Measurements from ENCODE around the gene LRRFIP2.
"Not testable (repeated sequence)": the region's sequence is repeated elsewhere in the genome, so short reads cannot be mapped to it uniquely, and the experiment has no call there.

LRRFIP2 gene

DNA sequence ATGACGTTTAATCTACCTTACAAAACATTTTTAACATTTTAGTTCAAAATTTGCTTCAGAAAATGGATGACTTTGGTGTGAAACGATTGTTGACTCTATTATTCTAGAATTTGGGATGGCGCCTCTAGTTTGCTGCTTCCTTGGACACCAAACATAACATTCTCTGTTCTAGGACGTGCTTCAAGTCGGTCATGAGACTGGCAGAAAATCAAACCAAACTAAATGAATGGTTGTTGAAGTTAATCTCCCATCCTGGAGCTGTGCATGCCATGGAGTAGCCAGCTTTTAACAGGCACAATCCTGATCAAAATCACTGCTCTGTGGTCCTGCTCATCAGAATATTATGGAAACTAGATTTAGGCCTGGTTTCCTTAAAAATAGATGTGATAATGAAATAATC, 9.6 kb upstream of the LRRFIP2 start:
- DNase-seq (ENCODE audit: low read depth in 2 of 2) = no peak

DNA sequence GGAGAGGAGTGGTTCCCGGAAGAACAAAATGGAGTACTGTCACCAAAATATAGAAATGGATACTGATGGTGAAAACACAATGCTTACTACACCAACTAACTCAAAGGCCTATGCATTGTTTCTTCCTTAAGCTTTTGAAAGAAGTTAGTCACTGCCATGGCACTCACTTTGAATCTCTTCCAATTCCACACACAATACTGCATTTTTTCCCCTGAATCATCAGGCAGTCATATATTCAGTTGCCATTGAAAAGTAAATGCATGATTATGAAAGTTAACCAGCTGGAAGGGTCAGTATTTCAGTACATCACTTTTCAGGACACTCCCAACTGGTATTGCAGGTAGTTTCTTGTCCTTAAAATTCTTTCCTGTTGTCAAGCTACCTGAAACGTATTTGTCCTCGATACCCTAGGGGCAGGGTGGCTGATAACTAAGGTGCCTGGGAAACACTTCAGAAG, 9.0 kb upstream of the LRRFIP2 start:
- no peak for DNase-seq (ENCODE audit: low read depth in 2 of 2)

DNA sequence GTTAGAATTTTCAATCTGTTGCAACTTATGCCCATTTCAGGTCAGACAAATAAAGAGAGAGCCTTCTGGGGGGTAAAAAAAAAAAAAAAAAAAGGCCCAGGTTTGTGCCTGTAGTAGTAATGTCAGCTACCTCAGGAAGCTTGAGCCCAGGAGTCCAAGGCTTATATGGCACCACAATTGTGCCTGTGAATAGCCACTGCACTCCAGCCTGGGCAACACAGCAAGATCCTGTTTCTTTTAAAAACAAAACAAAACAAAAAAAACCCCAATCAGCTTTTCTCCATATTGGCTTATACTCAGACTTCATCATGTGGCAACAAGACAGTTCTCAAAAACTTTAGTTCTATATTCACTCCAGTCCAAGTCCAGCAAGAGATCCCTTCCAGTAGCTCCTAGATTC, 8.4 kb upstream of the LRRFIP2 start:
- no peak for DNase-seq (ENCODE audit: low read depth in 2 of 2)

DNA sequence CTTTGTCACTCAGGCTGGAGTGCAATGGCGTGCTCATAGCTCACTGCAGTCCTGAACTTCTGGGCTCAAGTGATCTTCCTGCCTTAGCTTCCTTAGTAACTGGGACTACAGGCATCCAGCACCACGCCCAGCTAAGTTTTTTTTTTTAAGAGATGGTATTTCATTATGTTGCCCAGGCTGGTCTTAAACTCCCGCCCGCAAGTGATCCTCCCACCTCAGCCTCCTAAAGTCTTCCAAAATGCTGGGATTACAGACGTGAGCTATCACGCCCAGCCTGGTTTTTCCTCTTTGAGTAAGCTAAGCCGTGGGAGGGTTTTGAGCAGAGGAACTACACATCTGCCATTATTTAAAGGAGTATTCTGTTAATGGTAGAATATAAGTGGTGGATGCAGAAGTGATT, 7.4 kb upstream of the LRRFIP2 start:
- DNase-seq (ENCODE audit: low read depth in 2 of 2) = no peak

DNA sequence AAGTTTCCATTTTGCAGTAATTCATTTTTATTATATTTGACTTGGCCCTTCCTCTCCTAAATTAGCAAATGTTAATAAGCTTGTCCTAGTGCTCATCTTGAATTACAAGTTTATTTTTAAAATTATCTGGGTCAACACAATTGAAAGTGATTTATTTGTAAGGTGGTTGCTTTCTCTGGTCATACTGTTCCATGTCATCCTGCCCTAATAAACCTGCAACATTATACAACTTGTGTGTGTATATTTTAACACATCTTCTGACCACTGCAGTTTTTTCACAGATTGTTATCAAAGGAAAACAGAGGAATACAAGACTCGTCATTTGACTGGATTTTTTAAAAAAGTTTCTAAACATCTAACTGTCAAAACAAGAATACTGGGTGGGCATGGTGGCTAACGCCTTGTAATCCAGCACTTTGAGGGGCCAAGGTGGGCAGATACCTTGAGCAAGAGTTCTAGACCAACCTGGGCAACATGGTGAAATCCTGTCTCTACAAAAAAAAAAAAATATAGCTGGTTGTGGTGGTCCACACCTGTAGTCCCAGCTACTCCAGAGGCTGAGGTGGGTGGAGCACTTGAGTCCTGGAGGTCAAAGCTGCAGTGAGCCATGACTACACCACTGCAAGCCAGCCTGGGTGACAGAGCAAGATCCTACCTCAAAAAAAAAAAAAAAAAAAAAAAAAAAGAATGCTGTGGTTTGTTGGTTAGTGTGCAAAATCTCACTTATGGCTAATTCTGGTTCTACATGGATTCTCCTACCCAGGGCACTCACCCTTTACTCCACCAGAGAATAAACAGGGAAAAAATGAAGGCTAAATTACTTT, 5.0 kb upstream of the LRRFIP2 start:
- no peak for DNase-seq (ENCODE audit: low read depth in 2 of 2)

DNA sequence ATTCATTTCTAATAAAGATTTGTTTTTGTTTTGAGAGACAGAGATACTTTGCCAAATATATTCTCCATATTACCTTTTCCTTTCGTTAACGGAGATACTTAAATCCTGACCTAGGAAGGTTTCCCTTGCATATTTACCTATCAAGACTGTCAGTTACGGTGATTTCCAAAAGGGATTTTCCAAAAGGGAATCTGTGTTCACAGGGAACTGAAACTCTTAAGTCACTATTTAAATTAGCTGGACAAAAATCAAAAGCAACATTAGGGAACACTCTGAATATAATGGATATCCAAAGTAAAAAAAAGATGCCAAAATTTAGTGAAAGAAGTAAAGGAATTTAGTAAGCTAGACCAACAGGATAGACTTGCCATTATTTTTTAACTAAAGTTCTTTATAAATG, 576 bp downstream of the LRRFIP2 start:
- DNase-seq (ENCODE audit: low read depth in 2 of 2) = no peak

DNA sequence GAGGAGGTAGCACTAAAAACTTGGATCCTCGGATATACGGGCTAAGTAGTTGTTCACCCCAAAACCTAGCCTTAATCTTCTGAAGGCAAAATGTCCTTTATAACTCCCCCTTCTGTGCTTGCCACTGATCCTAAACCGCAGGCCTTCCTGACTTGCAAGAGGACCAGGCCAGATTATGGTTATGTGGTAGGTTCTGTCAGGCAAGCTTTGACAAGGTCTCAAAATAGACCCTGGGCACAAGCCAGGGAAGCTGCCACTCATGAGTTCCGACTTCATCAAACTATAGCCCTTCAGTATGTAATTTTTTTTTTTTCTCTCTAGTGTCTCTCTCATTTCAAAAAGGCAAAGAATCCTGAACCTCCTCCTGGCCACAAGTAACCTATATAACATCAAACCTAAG, 3.2 kb downstream of the LRRFIP2 start:
- DNase-seq (ENCODE audit: low read depth in 2 of 2) = no peak

DNA sequence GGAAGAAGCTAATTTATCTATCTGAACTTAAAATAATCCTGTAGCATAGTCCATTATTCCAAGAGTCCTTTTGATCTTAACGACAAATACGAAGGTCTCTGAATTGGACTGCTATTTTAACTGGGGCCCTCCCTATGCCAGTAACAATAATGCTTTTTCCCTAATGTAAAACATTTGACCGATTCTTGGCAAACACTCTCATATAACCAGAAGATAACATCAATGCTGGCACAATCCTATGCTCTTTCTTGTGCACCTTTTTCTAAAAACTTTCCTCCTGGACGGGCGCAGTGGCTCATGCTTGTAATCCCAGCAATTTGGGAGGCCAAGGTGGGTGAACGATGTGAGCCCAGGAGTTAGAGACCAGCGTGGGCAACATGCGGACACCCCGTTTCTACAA, 3.9 kb downstream of the LRRFIP2 start:
- no peak for DNase-seq (ENCODE audit: low read depth in 2 of 2)

DNA sequence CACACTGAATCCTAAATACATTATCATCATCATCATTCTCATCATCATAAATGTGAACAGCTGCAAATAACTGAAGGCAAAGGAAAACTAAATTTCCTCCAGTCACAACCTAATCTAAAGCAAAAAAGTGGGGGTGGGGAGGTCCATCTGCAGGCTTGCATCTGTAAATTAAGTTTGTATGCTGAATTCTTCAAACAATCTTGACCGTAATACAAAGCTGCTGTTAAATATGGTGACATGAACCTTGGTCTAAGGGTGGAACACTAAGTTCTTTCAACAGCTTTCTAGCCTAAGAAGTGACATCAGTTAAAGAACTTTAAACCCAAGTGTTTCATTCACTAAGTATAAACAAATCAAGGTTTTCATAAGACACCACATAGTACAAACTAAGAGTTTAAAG, 4.3 kb downstream of the LRRFIP2 start:
- no peak for DNase-seq (ENCODE audit: low read depth in 2 of 2)

DNA sequence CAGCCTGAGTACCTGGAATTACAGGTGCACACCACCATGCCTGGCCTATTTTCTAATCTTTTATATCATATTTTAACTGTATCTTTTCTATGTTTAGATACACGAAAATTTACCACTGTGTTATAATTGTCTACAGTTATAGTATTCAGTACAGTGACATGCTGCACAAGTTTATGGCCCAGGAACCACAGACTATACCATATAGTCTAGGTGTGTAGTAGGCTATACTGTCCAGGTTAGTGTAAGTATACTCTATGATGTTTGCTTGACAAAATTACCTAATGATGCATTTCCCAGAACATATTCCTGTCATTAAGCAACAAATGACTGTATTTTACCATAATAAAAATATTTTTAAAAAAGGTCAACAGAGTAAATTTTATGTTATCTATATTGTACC, 5.5 kb downstream of the LRRFIP2 start:
- DNase-seq (ENCODE audit: low read depth in 2 of 2) = no peak

DNA sequence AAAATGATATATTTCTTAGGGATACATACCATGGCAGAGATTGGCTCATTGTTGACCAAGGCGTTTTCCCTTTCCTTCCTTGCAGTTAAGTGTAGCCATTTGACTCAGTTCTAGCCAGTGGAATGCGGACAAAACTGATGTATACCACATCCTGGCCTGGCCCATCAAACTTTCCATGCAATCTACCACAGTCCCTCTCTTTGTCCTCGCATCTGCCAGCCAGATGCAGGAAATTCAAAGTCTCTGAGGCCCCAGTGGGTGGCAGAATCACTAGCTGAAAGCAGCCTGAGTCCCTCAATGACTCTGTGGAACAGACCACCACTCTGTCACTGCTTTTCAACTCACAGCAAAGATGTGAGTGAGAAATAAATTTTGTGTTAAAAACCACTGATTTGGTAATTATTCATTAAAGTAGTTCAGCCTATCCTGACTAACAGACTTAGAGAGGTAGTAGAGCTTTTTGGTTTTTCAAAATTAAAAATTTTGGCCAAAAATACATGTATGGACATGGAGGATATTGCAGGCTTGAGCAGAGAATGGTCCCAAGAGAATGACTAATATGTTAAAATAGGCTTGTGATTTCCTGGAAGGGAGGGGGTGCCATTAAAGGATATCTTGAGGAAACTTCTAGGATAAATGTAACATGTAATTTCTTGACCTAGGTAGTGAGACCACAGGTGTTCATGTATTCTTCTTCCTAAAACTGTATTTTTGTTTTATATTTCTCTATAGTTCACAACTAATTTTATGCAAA, 10.9 kb downstream of the LRRFIP2 start:
- DNase-seq (ENCODE audit: low read depth in 2 of 2) = no peak

DNA sequence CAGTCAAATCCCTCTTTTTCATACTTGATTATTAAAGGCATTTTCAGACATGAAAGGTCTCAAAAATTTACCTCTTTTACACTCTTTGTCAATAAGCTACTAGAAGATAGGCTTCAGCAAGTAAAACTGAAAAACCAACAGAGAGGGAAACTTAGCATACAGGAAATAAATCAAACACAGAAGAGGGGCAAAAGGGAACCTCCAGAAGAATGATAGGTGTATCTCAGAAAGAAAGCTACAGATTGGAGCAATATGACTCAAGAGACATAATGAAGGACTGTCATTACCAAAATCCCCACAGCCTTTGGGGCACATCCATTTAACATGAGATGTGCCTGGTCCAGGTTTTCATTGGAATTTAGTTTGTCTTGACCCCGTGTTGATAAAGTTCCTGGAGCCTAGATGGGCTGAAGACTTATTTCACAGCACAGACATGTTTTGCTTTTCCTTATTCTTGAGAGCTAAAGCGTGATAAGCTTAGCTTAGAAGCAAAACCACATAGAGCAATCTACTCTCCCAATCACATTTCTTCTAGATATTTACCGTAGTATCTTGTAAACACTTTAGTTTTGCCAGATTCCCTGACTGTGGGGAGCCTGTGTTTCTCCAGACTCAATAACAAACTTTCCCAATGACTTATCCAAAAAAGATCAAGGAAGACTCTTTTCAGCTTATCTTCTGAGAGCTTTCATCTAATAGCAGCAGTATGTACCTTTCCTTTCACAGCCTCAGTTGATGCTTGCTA, 11.7 kb downstream of the LRRFIP2 start:
- no peak for DNase-seq (ENCODE audit: low read depth in 2 of 2)

DNA sequence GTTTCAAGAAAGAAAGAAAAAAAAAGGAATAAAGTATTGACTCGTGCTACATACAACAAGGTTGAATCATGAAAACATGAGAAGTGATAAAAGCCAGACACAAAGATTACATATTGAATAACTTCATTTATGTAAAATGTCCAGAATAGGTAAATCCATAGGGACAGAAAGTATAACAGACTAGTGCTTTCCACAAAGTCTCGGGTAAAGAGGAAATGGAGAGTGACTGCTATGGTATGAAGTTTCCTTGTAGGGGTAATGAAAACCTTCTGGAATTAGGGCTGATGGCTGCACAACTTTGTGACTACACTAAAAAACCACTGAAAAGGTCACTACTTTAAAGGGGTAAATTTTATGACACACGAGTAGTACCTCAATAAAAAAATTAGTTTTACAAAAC, 13.0 kb downstream of the LRRFIP2 start:
- no peak for DNase-seq (ENCODE audit: low read depth in 2 of 2)

DNA sequence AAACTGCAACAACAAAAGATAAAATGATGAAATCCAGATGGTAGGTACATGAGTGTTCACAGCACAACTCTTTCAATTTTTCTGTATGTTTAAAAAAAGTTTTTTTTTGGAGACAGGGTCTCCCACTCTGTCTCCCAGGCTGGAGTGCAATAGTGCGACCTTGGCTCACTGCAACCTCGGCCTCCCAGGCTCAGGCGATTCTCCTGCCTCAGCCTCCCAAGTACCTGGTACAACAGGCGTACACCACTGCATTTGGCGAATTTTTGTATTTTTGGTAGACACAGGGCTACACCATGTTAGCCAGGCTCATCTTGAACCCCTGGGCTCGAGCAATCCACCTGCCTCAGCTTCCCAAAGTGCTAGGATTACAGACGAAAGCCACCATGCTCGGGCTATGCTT, 18.6 kb downstream of the LRRFIP2 start:
- no peak for DNase-seq (ENCODE audit: low read depth in 2 of 2)

DNA sequence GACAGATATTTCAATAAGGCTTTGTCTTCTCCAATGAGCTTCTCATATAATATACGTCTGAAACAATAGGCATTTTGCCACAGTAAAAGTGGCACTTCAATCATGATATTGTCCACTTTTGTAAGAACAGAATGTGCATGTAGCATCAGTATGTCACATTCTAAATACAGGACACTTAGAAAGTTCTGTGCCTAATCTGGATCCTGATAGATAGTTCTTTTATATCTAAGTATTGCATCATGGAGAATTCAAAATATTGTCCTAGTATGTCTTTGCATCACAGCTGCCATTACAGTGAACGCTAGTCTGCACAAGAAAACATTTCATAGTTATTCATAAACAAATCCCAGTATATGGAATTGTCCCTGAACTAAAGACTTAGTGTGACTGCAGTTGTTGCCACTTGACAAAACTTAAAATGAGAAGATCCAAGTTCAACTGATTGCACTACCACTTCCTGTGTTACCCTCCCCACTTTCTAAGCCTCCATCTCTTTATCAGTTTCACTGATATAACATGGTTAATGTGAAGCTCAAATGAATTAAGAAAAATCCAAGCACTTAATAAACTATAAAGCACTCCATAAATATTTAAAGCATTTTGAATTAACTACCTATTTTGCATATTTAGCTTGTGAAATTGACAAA, 19.6 kb downstream of the LRRFIP2 start:
- DNase-seq (ENCODE audit: low read depth in 2 of 2) = no peak

DNA sequence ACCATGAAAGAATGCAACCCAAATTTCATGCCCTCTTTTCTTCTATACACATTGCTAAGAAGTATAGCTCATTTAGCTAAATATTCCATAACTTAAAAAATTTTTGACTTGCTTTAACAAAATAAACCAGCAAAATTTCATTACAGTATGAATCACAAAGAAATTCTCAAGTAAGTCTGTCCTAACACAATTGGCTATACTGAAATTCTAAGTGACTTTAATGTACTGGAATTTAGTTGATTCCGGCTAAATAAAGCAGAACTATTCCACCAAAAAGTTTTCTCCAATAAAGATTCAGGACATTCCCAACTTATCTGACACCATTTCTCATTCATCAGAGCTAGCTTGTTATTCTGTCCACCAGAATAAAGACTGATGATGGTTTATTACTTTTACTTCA, 23.8 kb downstream of the LRRFIP2 start:
- no peak for DNase-seq (ENCODE audit: low read depth in 2 of 2)

DNA sequence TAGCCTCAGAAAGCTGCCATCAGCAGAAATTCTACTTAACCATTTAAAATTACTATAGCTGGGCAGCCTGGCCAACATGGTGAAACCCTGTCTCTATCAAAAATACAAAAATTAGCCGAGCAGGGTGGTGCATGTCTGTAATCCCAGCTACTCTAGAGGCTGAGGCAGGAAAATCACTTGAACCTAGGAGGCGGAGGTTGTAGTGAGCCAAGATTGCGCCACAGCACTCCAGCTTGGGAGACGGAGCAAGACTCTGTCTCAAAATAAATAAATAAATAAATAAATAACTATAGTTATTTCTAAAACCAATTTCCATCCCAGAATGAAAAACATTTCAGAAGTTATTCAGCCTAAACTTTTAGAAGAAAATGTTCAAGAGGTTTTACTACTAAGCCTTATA, 25.1 kb downstream of the LRRFIP2 start:
- DNase-seq (ENCODE audit: low read depth in 2 of 2) = no peak

DNA sequence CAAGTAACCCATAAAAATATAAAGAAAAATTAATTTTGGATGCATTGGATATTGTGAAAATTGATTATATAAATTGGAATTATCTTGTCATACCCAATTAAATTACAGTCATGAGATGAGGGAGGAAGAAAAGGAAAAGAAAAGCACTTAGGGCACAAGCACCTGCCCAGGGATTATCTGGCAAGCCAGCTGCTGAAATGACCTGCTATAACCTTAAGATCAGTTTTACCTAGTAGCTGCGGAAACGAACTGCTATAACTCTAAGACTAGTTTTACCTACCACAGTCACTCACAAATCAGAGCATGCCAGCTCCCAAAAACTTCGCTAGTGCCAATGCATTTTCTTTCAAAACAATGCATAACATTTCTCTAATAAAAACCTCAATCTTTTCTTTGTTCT, 26.2 kb downstream of the LRRFIP2 start:
- no peak for DNase-seq (ENCODE audit: low read depth in 2 of 2)

DNA sequence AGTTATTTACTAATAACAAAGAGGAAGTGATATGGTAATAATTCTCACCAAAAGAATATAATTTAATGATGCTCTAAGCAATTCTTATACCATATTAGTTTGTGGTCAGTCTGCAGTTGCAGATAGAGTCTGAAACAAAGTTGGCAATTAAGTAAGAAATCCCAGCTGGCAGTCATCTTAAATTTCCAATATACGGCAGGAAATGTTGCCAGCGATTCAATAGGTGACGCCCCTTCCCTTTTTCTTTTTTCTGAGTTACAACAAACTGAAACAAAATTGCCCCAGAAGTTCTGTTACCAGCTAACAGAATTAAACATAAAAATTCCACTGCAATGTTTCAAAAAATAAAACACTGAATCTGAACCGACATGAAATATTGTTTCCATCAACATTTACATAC, 26.7 kb downstream of the LRRFIP2 start:
- no peak for DNase-seq (ENCODE audit: low read depth in 2 of 2)

DNA sequence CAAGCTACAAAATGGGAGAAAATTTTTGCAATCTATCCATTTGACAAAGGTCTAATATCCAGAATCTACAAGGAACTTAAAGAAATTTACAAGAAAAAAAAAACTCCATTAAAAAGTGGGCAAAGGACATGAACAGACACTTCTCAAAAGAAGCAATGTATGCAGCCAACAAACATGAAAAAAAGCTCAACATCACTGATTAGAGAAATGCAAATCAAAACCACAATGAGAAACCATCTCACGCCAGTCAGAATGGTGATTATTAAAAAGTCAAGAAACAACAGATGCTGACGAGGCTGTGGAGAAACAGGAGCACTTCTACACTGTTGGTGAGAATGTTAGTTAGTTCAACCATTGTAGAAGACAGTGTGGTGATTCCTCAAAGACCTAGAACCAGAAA, 27.5 kb downstream of the LRRFIP2 start:
- not testable (repeated sequence) for DNase-seq (ENCODE audit: low read depth in 2 of 2)

DNA sequence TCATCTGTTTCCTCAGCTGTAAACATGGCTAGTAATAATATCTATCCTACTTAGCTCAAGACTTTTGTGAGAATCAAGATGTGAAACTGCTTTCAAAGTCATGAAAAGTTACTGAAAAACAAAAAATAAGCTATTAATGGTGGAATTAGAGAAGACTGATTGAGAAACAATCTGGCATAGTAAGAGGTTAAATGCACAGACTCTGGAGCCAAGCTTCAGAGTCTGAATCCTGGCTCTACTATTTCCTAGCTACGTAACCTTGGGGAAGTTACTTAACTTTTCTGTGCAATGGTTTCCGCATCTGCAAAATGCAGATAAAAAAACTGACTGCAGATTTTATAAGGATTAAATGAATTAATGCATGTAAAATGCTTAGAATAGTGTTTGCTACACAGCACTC, 28.8 kb downstream of the LRRFIP2 start:
- no peak for DNase-seq (ENCODE audit: low read depth in 2 of 2)

DNA sequence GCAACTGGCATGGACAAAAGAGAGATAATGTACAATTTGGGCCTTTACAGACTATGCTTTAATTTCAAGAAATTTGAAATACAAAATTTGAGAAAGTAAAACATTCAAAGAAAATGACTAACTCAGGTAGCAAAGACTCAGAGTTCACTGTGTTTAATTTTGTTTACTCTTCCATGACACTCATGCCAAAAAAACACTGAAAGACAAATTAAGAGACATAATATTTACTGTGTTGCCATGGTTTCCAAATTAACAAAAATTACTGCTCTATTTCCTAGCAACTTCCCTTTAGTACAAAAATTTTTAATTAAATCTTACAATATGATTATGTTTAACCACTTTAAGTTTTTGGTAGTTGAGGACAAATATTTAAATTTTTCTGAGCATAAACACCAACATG, 29.6 kb downstream of the LRRFIP2 start:
- DNase-seq (ENCODE audit: low read depth in 2 of 2) = no peak

Measured in stimulated activated CD8-positive, alpha-beta memory T cell treated with anti-CD3 and anti-CD28 coated beads, Interleukin-7, amount 100 ng/mL, for 1 hour (primary cell).